Activated CD4-positive, alpha-beta memory T cell treated with anti-CD3 and anti-CD28 coated beads for 36 hours (primary cell): ENCODE results near the gene RHBDL2. TPM values are rescaled to one million over a fixed set of nuclear protein-coding genes. Genes with fewer than 3 reads are reported as not detected.
"Not testable (repeated sequence)": the region's sequence is repeated elsewhere in the genome, so short reads cannot be mapped to it uniquely, and the experiment has no call there.

ENCODE experiments used
- CTCF ChIA-PET: fragments of 350-600 bp; sonication (Branson Sonifier 250); formaldehyde crosslinking; loops from one replicate; lab custom pipeline; 2021; ENCODE audit warnings: antibody characterized with exemption, inconsistent platforms; lab: Charles Lee
- POLR2A ChIA-PET: fragments of 350-600 bp; sonication (Branson Sonifier 250); formaldehyde crosslinking; loops from one replicate; lab custom pipeline; 2021; ENCODE audit warnings: antibody characterized with exemption; lab: Charles Lee
- DNase-seq: peaks from one replicate; pipeline ENCODE4 v3.0.0-alpha.2; 2020
- H3K27ac Mint-ChIP-seq: one replicate; pipeline ENCODE4 v1.8.0; 2021; ENCODE audit warnings: mixed read lengths
- H3K27me3 Mint-ChIP-seq: one replicate; pipeline ENCODE4 v1.8.0; 2021; ENCODE audit warnings: mixed read lengths
- H3K36me3 Mint-ChIP-seq: one replicate; pipeline ENCODE4 v1.8.0; 2021; ENCODE audit warnings: mixed read lengths
- H3K4me1 Mint-ChIP-seq: one replicate; pipeline ENCODE4 v1.8.0; 2021; ENCODE audit warnings: low read depth, mixed read lengths
- H3K4me3 Mint-ChIP-seq: one replicate; pipeline ENCODE4 v1.8.0; 2021; ENCODE audit warnings: mild to moderate bottlenecking, mixed read lengths
- H3K9me3 Mint-ChIP-seq: one replicate; pipeline ENCODE4 v1.8.0; 2021; ENCODE audit warnings: mixed read lengths
- intact Hi-C: fragments of 100-400 bp; cut with micrococcal nuclease; formaldehyde crosslinking; loops from one replicate; pipeline ENCODE4 v1.15.1; 2023
- total RNA-seq, 2 experiments: library from RNA; stranded (reverse); gene quantifications; one replicate each; pipeline ENCODE4 v1.2.3, GENCODE V29; 2021

RHBDL2 gene, protein sequence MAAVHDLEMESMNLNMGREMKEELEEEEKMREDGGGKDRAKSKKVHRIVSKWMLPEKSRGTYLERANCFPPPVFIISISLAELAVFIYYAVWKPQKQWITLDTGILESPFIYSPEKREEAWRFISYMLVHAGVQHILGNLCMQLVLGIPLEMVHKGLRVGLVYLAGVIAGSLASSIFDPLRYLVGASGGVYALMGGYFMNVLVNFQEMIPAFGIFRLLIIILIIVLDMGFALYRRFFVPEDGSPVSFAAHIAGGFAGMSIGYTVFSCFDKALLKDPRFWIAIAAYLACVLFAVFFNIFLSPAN
- not detected for total RNA-seq

- H3K27ac Mint-ChIP-seq: no peak within 1 kb of the TSS
These were observed at the start of gene RHBDL2 for GRCh38 chr1:38941527-38942019. TSS of gene RHBDL2 (minus strand) at chr1:38941830. CDS start at chr1:38919212, 22,618 bp downstream.

DNA sequence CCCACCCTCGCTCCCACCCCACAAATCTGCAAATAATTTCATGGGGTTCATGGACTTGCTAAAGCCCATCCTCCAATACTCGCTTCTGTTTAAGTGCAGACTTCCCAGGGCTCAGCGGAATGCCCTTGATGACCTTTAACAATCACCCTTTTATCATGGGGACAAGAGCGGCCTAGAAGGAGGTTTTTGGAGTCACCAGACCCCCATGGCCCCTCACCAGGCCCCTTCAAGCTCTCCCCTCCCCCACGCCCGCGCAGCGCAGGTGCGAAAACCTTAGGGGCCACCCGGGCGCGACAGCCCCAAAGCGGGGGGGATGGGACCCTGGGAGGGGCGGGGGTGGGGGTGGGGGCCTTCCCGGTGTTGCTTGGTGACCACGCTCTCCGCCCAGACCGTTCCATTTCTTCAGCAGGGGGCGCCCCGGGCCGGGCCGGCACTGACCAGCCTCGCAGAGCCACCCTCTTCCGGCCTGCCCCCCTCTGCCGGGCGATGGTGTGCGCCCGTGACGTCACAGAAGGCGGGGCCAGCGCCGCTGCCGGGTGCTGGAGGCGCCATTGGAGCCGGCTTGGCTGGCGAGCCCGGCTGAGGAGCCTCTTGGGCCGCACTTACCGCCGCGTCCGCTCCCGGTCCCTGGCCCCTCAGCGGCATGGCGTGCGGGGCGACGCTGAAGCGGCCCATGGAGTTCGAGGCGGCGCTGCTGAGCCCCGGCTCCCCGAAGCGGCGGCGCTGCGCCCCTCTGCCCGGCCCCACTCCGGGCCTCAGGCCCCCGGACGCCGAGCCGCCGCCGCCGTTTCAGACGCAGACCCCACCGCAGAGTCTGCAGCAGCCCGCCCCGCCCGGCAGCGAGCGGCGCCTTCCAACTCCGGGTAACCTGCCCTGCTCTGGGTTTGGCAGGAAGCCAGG lies 49.4 kb upstream of the RHBDL2 start, which contains the start of gene AKIRIN1:
AKIRIN1 (plus strand) TSS at position 539 of the 900 bp plus-strand sequence; CDS start at position 644, 105 bp downstream.
- CTCF ChIA-PET: interaction anchor here (0.7 to 2.9 kb wide), 4 partner anchors 9 to 135 kb away, joined by 3 to 6 read pairs (median 3); no protein-coding TSS in a partner anchor
- intact Hi-C loops: loop anchor here (1.0 to 10.0 kb wide), 4 partner anchors 36 to 204 kb away; partner anchors contain the start of genes MYCBP, NDUFS5 and RRAGC
- Mint-ChIP-seq H3K4me1 (peaks cover 48% of the 10 kb centered on the region), H3K4me3 (peak within 1 kb of the TSS; percentile 81), H3K36me3 (peaks cover 26% of the 10 kb centered on the region), H3K9me3 (no peaks in the 10 kb centered on the region), H3K27ac (peak within 1 kb of the TSS; percentile 84), H3K27me3 (no peaks in the 10 kb centered on the region)
- POLR2A ChIA-PET: interaction anchor here (0.7 to 1.5 kb wide), 3 partner anchors 12 to 131 kb away, joined by 3 to 6 read pairs (median 3); partner anchors contain the start of genes NDUFS5 and RRAGC
- peak; percentile 99 for DNase-seq

More at GRCh38 chr1:38941527-38942019, at the start of gene RHBDL2:
- Mint-ChIP-seq H3K36me3 (no peaks in the 10 kb centered on the region), H3K9me3 (no peaks in the 10 kb centered on the region), H3K27me3 (no peaks in the 10 kb centered on the region), H3K4me1 (no peaks in the 10 kb centered on the region), H3K4me3 (no peak within 1 kb of the TSS)
- intact Hi-C loops: no loop called here
- no peak for DNase-seq
- ChIA-PET CTCF (no interaction called here), POLR2A (no interaction called here)

DNA sequence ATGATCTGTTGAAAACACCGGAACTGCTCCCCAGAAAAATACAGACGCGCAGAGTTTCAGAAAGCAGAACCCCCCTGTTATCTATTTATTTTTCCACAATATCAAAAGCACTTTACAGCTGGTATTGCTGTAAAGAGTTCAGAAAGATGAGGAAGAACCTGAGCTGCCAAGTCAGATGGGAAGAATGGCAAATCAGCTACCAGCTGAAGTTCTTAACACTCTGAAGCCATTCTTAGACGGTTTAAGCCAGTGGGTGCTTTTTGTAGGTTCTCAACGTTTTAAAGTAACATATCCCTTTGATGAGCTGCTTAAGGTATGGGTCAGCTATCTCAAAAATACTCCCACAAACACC lies 48.7 kb upstream of the RHBDL2 start:
- intact Hi-C loops: loop anchor here (2.0 to 10.0 kb wide), 3 partner anchors 37 to 204 kb away; partner anchors contain the start of genes MYCBP and NDUFS5
- Mint-ChIP-seq H3K9me3 (no peaks in the 10 kb centered on the region), H3K27me3 (no peaks in the 10 kb centered on the region), H3K36me3 (peaks cover 23% of the 10 kb centered on the region), H3K27ac (peak overlapping the region; percentile 83), H3K4me1 (peaks cover 42% of the 10 kb centered on the region), H3K4me3 (peak overlapping the region; percentile 81)
- DNase-seq: no peak
- CTCF ChIA-PET: interaction anchor here (0.9 to 2.9 kb wide), 3 partner anchors 9 to 134 kb away, joined by 3 to 6 read pairs (median 3); no protein-coding TSS in a partner anchor
- POLR2A ChIA-PET: interaction anchor here (1.3 to 1.5 kb wide), 2 partner anchors 13 to 131 kb away, joined by 3 to 6 read pairs; partner anchors contain the start of gene RRAGC

GRCh38 chr1:38989979-38990378 lies 48.3 kb upstream of the RHBDL2 start:
- H3K4me1 Mint-ChIP-seq: peaks cover 38% of the 10 kb centered on the region
- intact Hi-C loops: loop anchor here (2.0 to 10.0 kb wide), 3 partner anchors 37 to 205 kb away; partner anchors contain the start of genes MYCBP and NDUFS5
- H3K27ac Mint-ChIP-seq: peak overlapping the region; percentile 83
- CTCF ChIA-PET: interaction anchor here (0.9 to 2.9 kb wide), 3 partner anchors 10 to 134 kb away, joined by 3 to 6 read pairs (median 3); no protein-coding TSS in a partner anchor
- POLR2A ChIA-PET: interaction anchor here (1.3 to 1.5 kb wide), 2 partner anchors 13 to 130 kb away, joined by 3 to 6 read pairs; partner anchors contain the start of gene RRAGC
- peaks cover 20% of the 10 kb centered on the region for H3K36me3 Mint-ChIP-seq
- DNase-seq: no peak
- H3K27me3 Mint-ChIP-seq: no peaks in the 10 kb centered on the region
- no peaks in the 10 kb centered on the region for H3K9me3 Mint-ChIP-seq
- H3K4me3 Mint-ChIP-seq: peak overlapping the region; percentile 81

DNA sequence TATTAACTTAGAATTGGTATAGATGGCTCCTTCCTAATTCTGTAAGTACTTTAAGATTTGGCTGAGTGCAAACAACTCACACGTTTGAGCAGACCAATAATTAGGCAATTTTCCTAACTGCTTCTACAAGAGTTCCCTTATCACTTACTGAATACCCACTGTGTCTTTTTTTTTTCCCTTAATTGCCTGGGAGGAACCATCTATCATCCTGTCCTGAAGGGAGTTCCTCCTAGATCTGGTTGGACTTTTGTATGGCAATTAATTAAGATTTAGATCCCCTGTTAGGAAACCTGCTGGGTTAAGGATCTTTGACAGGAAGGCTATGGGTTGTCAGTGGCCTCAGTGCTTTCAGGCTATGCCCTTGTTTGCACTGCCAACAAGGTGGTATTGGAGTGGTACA lies 37.8 kb upstream of the RHBDL2 start:
- POLR2A ChIA-PET, intact Hi-C loops: not testable (repeated sequence)

GRCh38 chr1:38978245-38978542 lies 36.6 kb upstream of the RHBDL2 start:
- H3K9me3 Mint-ChIP-seq: peaks cover 18% of the 10 kb centered on the region
- DNase-seq: peak; percentile 38
- H3K4me1 Mint-ChIP-seq, H3K27me3 Mint-ChIP-seq, H3K4me3 Mint-ChIP-seq, H3K36me3 Mint-ChIP-seq, intact Hi-C loops: not testable (repeated sequence)
- ChIA-PET CTCF (interaction anchor here (0.8 to 1.4 kb wide), 4 partner anchors 14 to 120 kb away, joined by 3 read pairs; no protein-coding TSS in a partner anchor), POLR2A (interaction anchor here (1.2 kb wide), 1 partner anchor 48 kb away, joined by 4 read pairs; the partner anchor contains the start of gene NDUFS5)
- peak overlapping the region; percentile 75 for H3K27ac Mint-ChIP-seq

More for the DNA sequence above, 37.8 kb upstream of the RHBDL2 start:
- H3K4me1 Mint-ChIP-seq, H3K36me3 Mint-ChIP-seq, H3K27ac Mint-ChIP-seq, DNase-seq, H3K27me3 Mint-ChIP-seq, CTCF ChIA-PET, H3K4me3 Mint-ChIP-seq: not testable (repeated sequence)
- peaks cover 18% of the 10 kb centered on the region for H3K9me3 Mint-ChIP-seq

GRCh38 chr1:38977399-38978244 lies 36.0 kb upstream of the RHBDL2 start:
- POLR2A ChIA-PET: interaction anchor here (1.2 kb wide), 1 partner anchor 49 kb away, joined by 4 read pairs; the partner anchor contains the start of gene NDUFS5
- H3K27me3 Mint-ChIP-seq, intact Hi-C loops, H3K4me1 Mint-ChIP-seq, H3K36me3 Mint-ChIP-seq: not testable (repeated sequence)
- H3K9me3 Mint-ChIP-seq: peaks cover 18% of the 10 kb centered on the region
- peak overlapping the region; percentile 32 for H3K4me3 Mint-ChIP-seq
- CTCF ChIA-PET: interaction anchor here (0.8 to 1.4 kb wide), 4 partner anchors 14 to 121 kb away, joined by 3 read pairs; no protein-coding TSS in a partner anchor
- DNase-seq: peak; percentile 73
- H3K27ac Mint-ChIP-seq: peak overlapping the region; percentile 75

GRCh38 chr1:38973659-38974437 lies 32.2 kb upstream of the RHBDL2 start:
- intact Hi-C loops: no loop called here
- Mint-ChIP-seq H3K9me3 (peaks cover 12% of the 10 kb centered on the region), H3K4me3 (no peak overlapping the region), H3K27me3 (no peaks in the 10 kb centered on the region), H3K27ac (no peak overlapping the region), H3K36me3 (peaks cover 7% of the 10 kb centered on the region), H3K4me1 (peaks cover 7% of the 10 kb centered on the region)
- no peak for DNase-seq
- ChIA-PET CTCF (no interaction called here), POLR2A (no interaction called here)

GRCh38 chr1:38973145-38973544 lies 31.5 kb upstream of the RHBDL2 start:
- DNase-seq, CTCF ChIA-PET, H3K36me3 Mint-ChIP-seq, POLR2A ChIA-PET, H3K4me1 Mint-ChIP-seq, H3K27me3 Mint-ChIP-seq, H3K27ac Mint-ChIP-seq, H3K4me3 Mint-ChIP-seq, intact Hi-C loops, H3K9me3 Mint-ChIP-seq: not testable (repeated sequence)

- Mint-ChIP-seq H3K27ac (no peak overlapping the region), H3K27me3 (no peaks in the 10 kb centered on the region), H3K36me3 (no peaks in the 10 kb centered on the region), H3K9me3 (no peaks in the 10 kb centered on the region), H3K4me3 (no peak overlapping the region), H3K4me1 (peaks cover 3% of the 10 kb centered on the region)
- intact Hi-C loops: no loop called here
- ChIA-PET CTCF (interaction anchor here (0.5 to 1.5 kb wide), 9 partner anchors 14 to 129 kb away, joined by 3 to 4 read pairs (median 3); partner anchors contain the start of genes AKIRIN1 and MYCBP), POLR2A (no interaction called here)
- DNase-seq: peak; percentile 38
These were observed 22.5 kb upstream of the RHBDL2 start for GRCh38 chr1:38964140-38964548.
